CD1c-positive myeloid dendritic cell (primary cell): ENCODE results near the gene ANKS6.
A peak's percentile ranks its signal among the peaks of the same experiment; 100 is the strongest.

Source experiments
- DNase-seq: peaks from one replicate; pipeline ENCODE4 v3.0.0-alpha.2; 2016; ENCODE audit errors: extremely low spot score

Gene ANKS6

GRCh38 chr9:98772364-98773155 lies 23.8 kb downstream of the ANKS6 start:
- DNase-seq: no peak

GRCh38 chr9:98771209-98771874 lies 25.0 kb downstream of the ANKS6 start:
- no peak for DNase-seq

GRCh38 chr9:98770717-98771116 lies 25.6 kb downstream of the ANKS6 start:
- no peak for DNase-seq

- DNase-seq: no peak
These were observed 28.0 kb downstream of the ANKS6 start for GRCh38 chr9:98768344-98768743.

- no peak for DNase-seq
These were observed 28.4 kb downstream of the ANKS6 start for GRCh38 chr9:98767915-98768314.

- DNase-seq: no peak
These were observed 29.2 kb downstream of the ANKS6 start for GRCh38 chr9:98767196-98767595.

- peak; percentile 32 for DNase-seq
These were observed 29.8 kb downstream of the ANKS6 start for GRCh38 chr9:98766586-98766985.

- no peak for DNase-seq
These were observed 31.1 kb downstream of the ANKS6 start for GRCh38 chr9:98765256-98765655.

- DNase-seq: no peak
These were observed 32.2 kb downstream of the ANKS6 start for GRCh38 chr9:98763986-98764745.

- no peak for DNase-seq
These were observed 36.1 kb downstream of the ANKS6 start for GRCh38 chr9:98760231-98760630.

- no peak for DNase-seq
These were observed 41.2 kb downstream of the ANKS6 start for GRCh38 chr9:98755006-98755618.

- no peak for DNase-seq
These were observed 45.1 kb downstream of the ANKS6 start for GRCh38 chr9:98751210-98751609.

- peak; percentile 52 for DNase-seq
These were observed 45.8 kb downstream of the ANKS6 start for GRCh38 chr9:98750364-98751060.

GRCh38 chr9:98747476-98747875 lies 48.9 kb downstream of the ANKS6 start:
- no peak for DNase-seq

GRCh38 chr9:98745470-98745869 lies 50.9 kb downstream of the ANKS6 start:
- DNase-seq: no peak

GRCh38 chr9:98743818-98744611 lies 52.3 kb downstream of the ANKS6 start:
- DNase-seq: no peak

- DNase-seq: no peak
These were observed 53.0 kb downstream of the ANKS6 start for GRCh38 chr9:98743329-98743728.

GRCh38 chr9:98742325-98743280 lies 53.8 kb downstream of the ANKS6 start:
- DNase-seq: no peak

- DNase-seq: no peak
These were observed 56.0 kb downstream of the ANKS6 start for GRCh38 chr9:98740226-98740881.
